Measurements from ENCODE around the gene OR52I1.

OR52I1 gene

GRCh38 chr11:4569075-4569474 lies 24.8 kb upstream of the OR52I1 start:
- Histone ChIP-seq H3K4me3 (ENCODE audit: low read length in 2 of 2) (peak overlapping the region in 1 of 2 donors; percentile 38), H2BK5ac (ENCODE audit: low read length) (no peak overlapping the region), H3K4ac (ENCODE audit: low read length) (no peak overlapping the region), H3K36me3 (replicated peaks in 1 of 2; ENCODE audit: control insufficient read depth in 2 of 2, insufficient read depth in 2 of 2, low read length in 2 of 2) (no peaks in the 10 kb centered on the region), H3K27me3 (ENCODE audit: control insufficient read depth in 3 of 3, insufficient read depth in 3 of 3, low read depth in 1 of 3, low read length in 3 of 3) (peaks cover 0 to 10% (median 0%) of the 10 kb centered on the region in 3 experiments), H2BK15ac (ENCODE audit: low read length) (no peak overlapping the region), H3K14ac (ENCODE audit: low read length) (no peak overlapping the region), H4K91ac (ENCODE audit: low read depth, low read length, poor library complexity) (no peak overlapping the region), H3K23ac (ENCODE audit: low read depth, low read length, poor library complexity) (no peak overlapping the region), H2BK12ac (ENCODE audit: low read length) (no peak overlapping the region), H3K9me3 (replicated peaks in 1 of 2; ENCODE audit: control insufficient read depth in 2 of 2, insufficient read depth in 1 of 2, low read depth in 1 of 2, low read length in 2 of 2) (peaks cover 0 to 3% of the 10 kb centered on the region in 2 donors), H2AFZ (ENCODE audit: low read length) (no peak overlapping the region), H3K27ac (replicated peaks; ENCODE audit: low read length) (no peak overlapping the region), H3K4me1 (ENCODE audit: control insufficient read depth in 2 of 2, insufficient read depth in 1 of 2, low read depth in 1 of 2, low read length in 2 of 2) (no peaks in the 10 kb centered on the region), H2AK5ac (ENCODE audit: low read depth, low read length) (no peak overlapping the region), H3K4me2 (ENCODE audit: insufficient read depth, low read length, poor library complexity, severe bottlenecking) (no peak overlapping the region), H3K9ac (ENCODE audit: low read depth, low read length, poor library complexity) (no peak overlapping the region), H2BK120ac (ENCODE audit: low read depth, low read length) (no peak overlapping the region), H4K8ac (ENCODE audit: low read depth, low read length) (no peak overlapping the region), H3K79me1 (ENCODE audit: low read depth, low read length) (no peaks in the 10 kb centered on the region), H3K18ac (ENCODE audit: low read length) (no peak overlapping the region)
- DNase-seq (ENCODE audit: low spot score), result no peak
- WGBS, 2 donors (ENCODE audit: extremely low coverage in 2 of 2, insufficient read length in 2 of 2, insufficient replicate concordance in 1 of 2), result no CpG with 5 or more reads among the region's 18 CpGs

GRCh38 chr11:4576880-4577279 lies 17.0 kb upstream of the OR52I1 start:
- H3K36me3 ChIP-seq (replicated peaks in 1 of 2; ENCODE audit: control insufficient read depth in 2 of 2, insufficient read depth in 2 of 2, low read length in 2 of 2), result no peaks in the 10 kb centered on the region
- H3K4ac ChIP-seq (ENCODE audit: low read length), result no peak overlapping the region
- H2BK5ac ChIP-seq (ENCODE audit: low read length), result no peak overlapping the region
- H4K91ac ChIP-seq (ENCODE audit: low read depth, low read length, poor library complexity), result no peak overlapping the region
- no peak overlapping the region for H2BK12ac ChIP-seq (ENCODE audit: low read length)
- H3K4me3 ChIP-seq (ENCODE audit: low read length in 2 of 2), result no peak overlapping the region
- no peak overlapping the region for H3K9ac ChIP-seq (ENCODE audit: low read depth, low read length, poor library complexity)
- no peak overlapping the region for H2AK5ac ChIP-seq (ENCODE audit: low read depth, low read length)
- H3K4me1 ChIP-seq (ENCODE audit: control insufficient read depth in 2 of 2, insufficient read depth in 1 of 2, low read depth in 1 of 2, low read length in 2 of 2), result no peaks in the 10 kb centered on the region
- H2BK15ac ChIP-seq (ENCODE audit: low read length), result no peak overlapping the region
- no peak overlapping the region for H2BK120ac ChIP-seq (ENCODE audit: low read depth, low read length)
- H3K4me2 ChIP-seq (ENCODE audit: insufficient read depth, low read length, poor library complexity, severe bottlenecking), result no peak overlapping the region
- no peak overlapping the region for H2AFZ ChIP-seq (ENCODE audit: low read length)
- H4K8ac ChIP-seq (ENCODE audit: low read depth, low read length), result no peak overlapping the region
- H3K79me1 ChIP-seq (ENCODE audit: low read depth, low read length), result no peaks in the 10 kb centered on the region
- no CpG with 5 or more reads among the region's 3 CpGs for WGBS, 2 donors (ENCODE audit: extremely low coverage in 2 of 2, insufficient read length in 2 of 2, insufficient replicate concordance in 1 of 2)
- H3K18ac ChIP-seq (ENCODE audit: low read length), result no peak overlapping the region
- H3K27ac ChIP-seq (replicated peaks; ENCODE audit: low read length), result no peak overlapping the region
- no peaks in the 10 kb centered on the region for H3K9me3 ChIP-seq (replicated peaks in 1 of 2; ENCODE audit: control insufficient read depth in 2 of 2, insufficient read depth in 1 of 2, low read depth in 1 of 2, low read length in 2 of 2)
- DNase-seq (ENCODE audit: low spot score), result no peak
- peaks cover 0 to 15% (median 0%) of the 10 kb centered on the region in 3 experiments for H3K27me3 ChIP-seq (ENCODE audit: control insufficient read depth in 3 of 3, insufficient read depth in 3 of 3, low read depth in 1 of 3, low read length in 3 of 3)
- no peak overlapping the region for H3K14ac ChIP-seq (ENCODE audit: low read length)
- H3K23ac ChIP-seq (ENCODE audit: low read depth, low read length, poor library complexity), result no peak overlapping the region

GRCh38 chr11:4577761-4578160 lies 16.1 kb upstream of the OR52I1 start:
- no peak overlapping the region for H2AFZ ChIP-seq (ENCODE audit: low read length)
- H4K91ac ChIP-seq (ENCODE audit: low read depth, low read length, poor library complexity), result no peak overlapping the region
- no peak overlapping the region for H2BK120ac ChIP-seq (ENCODE audit: low read depth, low read length)
- H3K9me3 ChIP-seq (replicated peaks in 1 of 2; ENCODE audit: control insufficient read depth in 2 of 2, insufficient read depth in 1 of 2, low read depth in 1 of 2, low read length in 2 of 2), result no peaks in the 10 kb centered on the region
- H3K23ac ChIP-seq (ENCODE audit: low read depth, low read length, poor library complexity), result no peak overlapping the region
- no peak for DNase-seq (ENCODE audit: low spot score)
- no peak overlapping the region for H3K27ac ChIP-seq (replicated peaks; ENCODE audit: low read length)
- no peak overlapping the region for H3K18ac ChIP-seq (ENCODE audit: low read length)
- H3K4me1 ChIP-seq (ENCODE audit: control insufficient read depth in 2 of 2, insufficient read depth in 1 of 2, low read depth in 1 of 2, low read length in 2 of 2), result no peaks in the 10 kb centered on the region
- no peak overlapping the region for H3K4me3 ChIP-seq (ENCODE audit: low read length in 2 of 2)
- H4K8ac ChIP-seq (ENCODE audit: low read depth, low read length), result no peak overlapping the region
- H2BK5ac ChIP-seq (ENCODE audit: low read length), result no peak overlapping the region
- no CpG with 5 or more reads among the region's 2 CpGs for WGBS, 2 donors (ENCODE audit: extremely low coverage in 2 of 2, insufficient read length in 2 of 2, insufficient replicate concordance in 1 of 2)
- H3K36me3 ChIP-seq (replicated peaks in 1 of 2; ENCODE audit: control insufficient read depth in 2 of 2, insufficient read depth in 2 of 2, low read length in 2 of 2), result no peaks in the 10 kb centered on the region
- H3K79me1 ChIP-seq (ENCODE audit: low read depth, low read length), result no peaks in the 10 kb centered on the region
- peaks cover 0 to 15% (median 0%) of the 10 kb centered on the region in 3 experiments for H3K27me3 ChIP-seq (ENCODE audit: control insufficient read depth in 3 of 3, insufficient read depth in 3 of 3, low read depth in 1 of 3, low read length in 3 of 3)
- H2BK12ac ChIP-seq (ENCODE audit: low read length), result no peak overlapping the region
- H2BK15ac ChIP-seq (ENCODE audit: low read length), result no peak overlapping the region
- H3K9ac ChIP-seq (ENCODE audit: low read depth, low read length, poor library complexity), result no peak overlapping the region
- no peak overlapping the region for H2AK5ac ChIP-seq (ENCODE audit: low read depth, low read length)
- H3K14ac ChIP-seq (ENCODE audit: low read length), result no peak overlapping the region
- H3K4ac ChIP-seq (ENCODE audit: low read length), result no peak overlapping the region
- H3K4me2 ChIP-seq (ENCODE audit: insufficient read depth, low read length, poor library complexity, severe bottlenecking), result no peak overlapping the region

DNA sequence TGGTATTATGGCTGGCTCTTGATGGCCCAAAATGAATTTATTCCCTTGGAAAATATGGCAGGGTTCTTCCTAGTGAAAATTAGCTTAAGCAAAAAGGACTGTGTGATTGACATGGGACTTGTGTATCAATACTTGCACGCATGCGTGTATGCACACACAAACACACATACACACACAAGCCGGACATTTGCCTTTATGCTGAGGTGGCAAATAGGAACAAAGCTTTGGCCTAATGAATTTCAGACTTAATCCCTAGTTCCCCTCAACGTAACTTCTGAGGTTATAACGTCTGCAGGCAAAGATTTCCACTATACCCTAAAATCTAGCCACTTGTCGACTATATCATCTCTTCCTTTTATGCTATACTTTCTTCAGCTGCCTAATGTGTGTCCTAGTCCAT lies 15.2 kb upstream of the OR52I1 start:
- Histone ChIP-seq H3K9me3 (replicated peaks in 1 of 2; ENCODE audit: control insufficient read depth in 2 of 2, insufficient read depth in 1 of 2, low read depth in 1 of 2, low read length in 2 of 2) (no peaks in the 10 kb centered on the region), H3K4me3 (ENCODE audit: low read length in 2 of 2) (no peak overlapping the region), H3K23ac (ENCODE audit: low read depth, low read length, poor library complexity) (no peak overlapping the region), H3K27me3 (ENCODE audit: control insufficient read depth in 3 of 3, insufficient read depth in 3 of 3, low read depth in 1 of 3, low read length in 3 of 3) (peaks cover 0 to 13% (median 0%) of the 10 kb centered on the region in 3 experiments), H3K9ac (ENCODE audit: low read depth, low read length, poor library complexity) (no peak overlapping the region), H3K4ac (ENCODE audit: low read length) (no peak overlapping the region), H2AFZ (ENCODE audit: low read length) (no peak overlapping the region), H4K91ac (ENCODE audit: low read depth, low read length, poor library complexity) (no peak overlapping the region), H3K79me1 (ENCODE audit: low read depth, low read length) (no peaks in the 10 kb centered on the region), H3K14ac (ENCODE audit: low read length) (no peak overlapping the region), H2BK15ac (ENCODE audit: low read length) (no peak overlapping the region), H3K4me2 (ENCODE audit: insufficient read depth, low read length, poor library complexity, severe bottlenecking) (no peak overlapping the region), H2BK120ac (ENCODE audit: low read depth, low read length) (no peak overlapping the region), H3K4me1 (ENCODE audit: control insufficient read depth in 2 of 2, insufficient read depth in 1 of 2, low read depth in 1 of 2, low read length in 2 of 2) (no peaks in the 10 kb centered on the region), H2AK5ac (ENCODE audit: low read depth, low read length) (no peak overlapping the region), H2BK5ac (ENCODE audit: low read length) (no peak overlapping the region), H4K8ac (ENCODE audit: low read depth, low read length) (no peak overlapping the region), H3K27ac (replicated peaks; ENCODE audit: low read length) (no peak overlapping the region), H3K36me3 (replicated peaks in 1 of 2; ENCODE audit: control insufficient read depth in 2 of 2, insufficient read depth in 2 of 2, low read length in 2 of 2) (no peaks in the 10 kb centered on the region), H2BK12ac (ENCODE audit: low read length) (no peak overlapping the region), H3K18ac (ENCODE audit: low read length) (no peak overlapping the region)
- DNase-seq (ENCODE audit: low spot score), result no peak
- no CpG with 5 or more reads among the region's 6 CpGs for WGBS, 2 donors (ENCODE audit: extremely low coverage in 2 of 2, insufficient read length in 2 of 2, insufficient replicate concordance in 1 of 2)

All from neuronal stem cell (in vitro differentiated cells).